ENCODE measurements around the gene KAZN.

Gene KAZN

GRCh38 chr1:14878124-14878523 lies 279.6 kb downstream of the KAZN start:
- no peak for DNase-seq (ENCODE audit: extremely low read depth, insufficient read length)
- Histone ChIP-seq H3K4me3 (replicated peaks; ENCODE audit: low read depth, low read length) (no peak overlapping the region), H3K27me3 (replicated peaks; ENCODE audit: control insufficient read depth, insufficient read depth, low read length) (no peaks in the 10 kb centered on the region), H3K36me3 (ENCODE audit: control insufficient read depth, insufficient read depth, low read length) (no peaks in the 10 kb centered on the region)
- no peak for TF ChIP-seq CTCF (IDR thresholded peaks at IDR 0.05; ENCODE audit: insufficient read depth, low read length, poor library complexity, severe bottlenecking)

- Histone ChIP-seq H3K4me3 (replicated peaks; ENCODE audit: low read depth, low read length) (no peak overlapping the region), H3K36me3 (ENCODE audit: control insufficient read depth, insufficient read depth, low read length) (no peaks in the 10 kb centered on the region), H3K27me3 (replicated peaks; ENCODE audit: control insufficient read depth, insufficient read depth, low read length) (no peaks in the 10 kb centered on the region)
- DNase-seq (ENCODE audit: extremely low read depth, insufficient read length): no peak
- TF ChIP-seq CTCF (IDR thresholded peaks at IDR 0.05; ENCODE audit: insufficient read depth, low read length, poor library complexity, severe bottlenecking): no peak
Observed at GRCh38 chr1:14878951-14879350, 280.5 kb downstream of the KAZN start.

- H3K27me3 ChIP-seq (replicated peaks; ENCODE audit: control insufficient read depth, insufficient read depth, low read length): no peaks in the 10 kb centered on the region
- DNase-seq (ENCODE audit: extremely low read depth, insufficient read length): no peak
- no peak for TF ChIP-seq CTCF (IDR thresholded peaks at IDR 0.05; ENCODE audit: insufficient read depth, low read length, poor library complexity, severe bottlenecking)
- H3K4me3 ChIP-seq (replicated peaks; ENCODE audit: low read depth, low read length): no peak overlapping the region
- H3K36me3 ChIP-seq (ENCODE audit: control insufficient read depth, insufficient read depth, low read length): no peaks in the 10 kb centered on the region
Observed at GRCh38 chr1:14880456-14881316, 282.2 kb downstream of the KAZN start.

- Histone ChIP-seq H3K27me3 (replicated peaks; ENCODE audit: control insufficient read depth, insufficient read depth, low read length) (no peaks in the 10 kb centered on the region), H3K4me3 (replicated peaks; ENCODE audit: low read depth, low read length) (no peak overlapping the region), H3K36me3 (ENCODE audit: control insufficient read depth, insufficient read depth, low read length) (no peaks in the 10 kb centered on the region)
- TF ChIP-seq CTCF (IDR thresholded peaks at IDR 0.05; ENCODE audit: insufficient read depth, low read length, poor library complexity, severe bottlenecking): no peak
- peak; percentile 23 for DNase-seq (ENCODE audit: extremely low read depth, insufficient read length)
Observed at GRCh38 chr1:14881775-14882672, 283.5 kb downstream of the KAZN start.

GRCh38 chr1:14884614-14885175 lies 286.2 kb downstream of the KAZN start:
- TF ChIP-seq CTCF (IDR thresholded peaks at IDR 0.05; ENCODE audit: insufficient read depth, low read length, poor library complexity, severe bottlenecking): no peak
- Histone ChIP-seq H3K36me3 (ENCODE audit: control insufficient read depth, insufficient read depth, low read length) (no peaks in the 10 kb centered on the region), H3K4me3 (replicated peaks; ENCODE audit: low read depth, low read length) (no peak overlapping the region), H3K27me3 (replicated peaks; ENCODE audit: control insufficient read depth, insufficient read depth, low read length) (no peaks in the 10 kb centered on the region)
- DNase-seq (ENCODE audit: extremely low read depth, insufficient read length): no peak
